ENCODE data around the gene BCOR.

Gene BCOR

GRCh38 chrX:40084471-40085101, 13.2 kb downstream of the BCOR start:
- DNase-seq: no peak

DNA sequence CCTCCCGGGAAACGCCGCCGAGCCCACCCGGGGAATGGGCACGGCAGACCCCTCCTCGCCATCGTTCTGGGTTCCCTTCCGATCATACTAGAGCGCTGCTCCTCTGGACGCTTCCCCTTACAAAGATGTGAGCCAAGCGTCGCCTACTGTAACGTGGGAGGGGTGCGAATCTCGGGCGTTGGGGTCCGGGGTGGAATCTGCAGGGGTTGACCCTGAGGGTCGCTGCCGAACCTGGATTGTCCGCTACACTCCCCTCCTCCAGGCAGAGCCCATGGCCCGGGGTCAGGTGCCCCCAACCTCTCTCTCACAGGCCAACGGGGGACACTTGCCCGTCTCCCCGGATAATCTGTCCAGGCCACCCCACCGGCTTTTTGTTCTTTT, 13.8 kb downstream of the BCOR start:
- no peak for DNase-seq

GRCh38 chrX:40083120-40083978, 14.4 kb downstream of the BCOR start:
- DNase-seq: no peak

DNA sequence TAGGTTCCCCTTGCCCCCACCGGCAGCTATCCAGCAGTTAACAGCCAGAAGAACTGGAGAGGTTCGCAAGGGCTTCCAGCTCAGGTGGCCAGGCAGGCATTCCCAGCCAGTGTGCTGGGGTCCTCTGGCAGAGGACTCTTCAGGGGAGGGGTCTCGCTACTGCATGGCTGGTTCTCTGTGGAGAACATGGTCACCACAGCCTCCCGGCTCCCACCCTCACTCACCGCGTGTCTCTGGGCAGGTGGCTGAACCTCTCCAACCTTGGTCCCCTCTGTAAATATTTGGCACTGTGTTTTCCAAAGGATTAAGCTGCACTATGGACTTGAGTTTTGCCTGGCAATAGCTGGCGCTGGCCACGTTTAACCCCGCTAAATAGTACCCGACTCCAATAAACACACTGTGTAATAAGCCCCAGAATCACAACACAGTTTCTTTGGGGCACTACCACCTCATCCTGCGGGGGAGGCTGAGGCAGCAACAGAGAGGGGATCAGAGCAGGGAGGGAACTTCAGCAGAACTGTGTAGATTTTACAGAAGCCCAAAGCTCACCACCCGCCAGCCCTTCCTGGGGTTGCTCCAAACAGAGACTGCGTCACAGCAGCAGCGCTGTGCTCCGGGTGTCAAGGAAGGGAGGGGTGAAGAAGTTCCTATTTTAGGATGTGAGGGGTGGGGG, 15.2 kb downstream of the BCOR start:
- no peak for DNase-seq

GRCh38 chrX:40081679-40082068, 16.1 kb downstream of the BCOR start:
- DNase-seq: no peak

- DNase-seq: no peak
These were observed 16.7 kb downstream of the BCOR start for GRCh38 chrX:40080894-40081678.

DNA sequence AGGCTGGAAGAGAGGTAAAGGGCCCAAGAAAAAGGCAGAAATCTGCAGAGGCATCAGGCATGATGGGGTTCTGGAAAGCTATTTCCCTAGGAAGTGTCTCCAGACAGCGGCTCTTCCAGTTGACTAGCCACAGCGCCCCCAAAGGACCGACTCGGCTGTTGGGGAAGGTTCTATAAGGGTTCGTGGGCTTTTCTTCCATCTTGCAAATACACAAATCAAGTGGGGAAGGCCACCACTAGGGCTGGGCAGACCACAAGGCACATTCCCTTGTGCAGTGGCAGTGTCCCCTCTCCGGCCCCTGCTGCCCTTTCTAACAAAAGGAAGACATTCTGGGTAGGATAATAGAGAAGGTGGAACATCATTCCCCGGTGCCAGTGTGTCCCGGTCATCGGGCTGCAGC, 18.2 kb downstream of the BCOR start:
- no peak for DNase-seq

GRCh38 chrX:40078489-40079227, 19.1 kb downstream of the BCOR start:
- DNase-seq: no peak

DNA sequence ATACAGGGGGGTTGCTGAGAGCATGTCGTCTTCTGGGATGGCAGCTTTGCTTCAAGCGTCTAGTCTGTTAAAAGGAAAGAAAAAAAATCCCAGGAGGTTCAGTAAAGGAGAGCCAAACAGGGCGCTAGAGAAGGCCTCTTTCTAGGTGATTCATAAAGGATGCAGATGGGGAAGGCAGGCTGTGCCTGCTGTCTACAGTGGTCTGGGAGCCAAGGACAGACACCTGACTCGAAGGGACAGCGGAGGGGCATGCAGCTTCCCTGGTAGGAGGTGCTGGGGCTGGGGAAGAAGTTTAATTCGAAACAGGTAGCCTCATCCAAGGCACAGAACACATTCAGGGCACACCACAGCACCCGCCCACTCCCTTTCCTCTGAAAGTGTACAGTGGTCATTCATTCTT, 19.9 kb downstream of the BCOR start:
- no peak for DNase-seq

DNA sequence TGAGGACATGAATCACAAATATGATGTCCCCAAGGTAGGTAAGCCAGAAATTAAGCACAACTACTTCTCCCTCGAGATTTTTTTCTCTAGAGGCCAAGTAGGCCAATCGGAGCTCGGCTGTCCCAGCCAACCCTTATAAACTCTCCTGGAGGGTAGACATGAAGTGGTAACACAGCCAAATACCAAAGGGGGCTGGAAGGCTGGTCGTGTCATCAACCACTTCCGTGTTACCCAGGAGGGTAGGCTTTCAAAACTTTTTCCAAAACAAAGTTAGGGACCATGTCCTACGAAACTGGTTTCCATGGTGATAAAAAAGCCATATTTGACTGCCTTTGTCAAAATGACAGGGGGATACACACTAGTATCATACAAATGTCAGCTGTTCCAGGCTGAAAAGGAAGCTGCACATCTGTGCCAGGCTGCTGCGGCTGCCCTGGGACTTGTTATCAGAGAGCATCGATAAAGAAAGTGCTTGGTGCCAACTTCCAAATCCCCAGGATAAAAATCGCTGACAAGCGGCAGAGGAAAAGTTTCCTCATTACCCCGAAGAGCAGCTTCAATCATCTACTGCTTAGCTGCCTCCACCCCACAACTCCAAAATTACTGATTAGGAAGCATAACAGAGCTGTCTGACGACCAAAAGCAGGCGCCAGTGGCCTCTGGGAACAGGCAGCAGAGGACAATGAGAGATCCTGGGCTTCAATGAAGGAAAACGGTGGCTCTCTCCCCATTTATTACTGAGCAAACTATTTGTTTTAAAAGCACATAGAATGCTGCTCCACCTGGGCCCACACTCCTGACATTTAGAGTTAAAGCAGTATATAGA, 20.8 kb downstream of the BCOR start:
- DNase-seq: no peak

GRCh38 chrX:40074959-40075332, 22.8 kb downstream of the BCOR start:
- no peak for DNase-seq

DNA sequence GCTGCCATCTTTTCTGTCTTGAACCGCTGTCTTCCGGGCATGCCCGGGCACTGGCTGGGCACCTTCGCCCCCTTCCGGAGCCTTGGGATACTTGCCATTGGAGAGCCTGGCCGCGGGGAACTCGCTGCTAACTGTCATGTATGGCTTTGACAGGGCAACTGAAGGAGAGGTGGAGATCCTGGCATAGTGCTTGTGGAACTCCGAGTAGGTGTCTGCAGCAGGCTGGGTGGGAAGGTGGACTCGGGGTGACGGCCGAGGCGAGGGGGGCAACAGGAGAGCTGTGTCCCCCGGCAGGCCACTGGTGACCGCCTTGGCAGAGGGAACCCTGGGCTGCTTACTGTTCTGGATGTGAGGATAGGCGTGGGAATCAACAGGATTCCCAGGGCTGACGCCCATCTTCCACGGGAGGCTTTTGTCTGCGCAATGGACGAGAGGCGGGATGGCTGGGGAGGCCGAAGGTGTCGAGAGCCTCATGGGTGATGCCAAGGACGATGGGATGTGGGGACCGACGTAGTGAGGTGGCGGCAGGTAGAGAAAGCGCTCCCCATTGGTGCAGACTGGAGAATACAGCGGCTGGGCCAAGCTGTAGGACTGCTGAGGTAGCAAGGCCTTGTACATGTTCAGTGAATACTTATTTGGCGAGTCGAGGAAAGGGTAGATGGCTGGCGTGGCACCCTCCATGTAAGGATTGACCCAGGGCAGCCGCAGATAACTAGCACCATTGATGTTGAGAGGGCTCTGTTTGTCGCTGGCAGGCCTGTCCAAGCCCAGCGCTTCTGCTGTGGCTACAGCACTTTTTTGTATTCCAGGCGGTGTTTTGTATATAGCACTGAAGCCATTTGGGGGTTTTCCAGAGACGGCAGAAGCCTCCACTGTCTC, 23.4 kb downstream of the BCOR start:
- no peak for DNase-seq

DNA sequence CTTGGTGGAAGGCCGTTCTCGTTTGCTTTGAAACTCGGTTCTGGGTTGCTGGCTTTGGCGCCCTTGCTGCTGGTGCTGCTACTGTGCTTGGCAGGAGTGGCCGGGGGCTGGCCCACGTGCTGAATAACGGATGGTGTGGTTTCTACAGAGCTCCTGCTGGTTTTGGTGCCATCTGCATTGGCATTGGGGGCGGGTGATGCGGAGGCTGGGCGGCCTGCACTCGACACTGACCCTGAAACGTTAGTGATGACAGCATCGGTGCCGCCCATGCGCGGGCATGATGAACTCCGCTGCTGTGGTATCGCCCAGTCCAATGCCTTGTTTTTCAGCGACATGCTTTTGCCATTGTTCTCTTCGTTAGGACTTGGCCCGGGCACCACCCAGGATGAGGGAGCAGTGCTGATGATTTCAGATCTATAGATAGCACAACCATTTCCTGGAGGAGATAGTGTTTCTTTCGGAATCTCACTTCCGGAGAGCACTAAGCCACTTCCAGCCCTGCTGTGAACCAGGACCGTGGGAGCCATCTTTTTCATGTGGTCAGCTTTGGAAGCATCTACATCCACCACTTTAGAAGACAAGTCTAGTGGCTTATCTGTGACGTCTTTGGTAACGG, 24.2 kb downstream of the BCOR start:
- DNase-seq: no peak

DNA sequence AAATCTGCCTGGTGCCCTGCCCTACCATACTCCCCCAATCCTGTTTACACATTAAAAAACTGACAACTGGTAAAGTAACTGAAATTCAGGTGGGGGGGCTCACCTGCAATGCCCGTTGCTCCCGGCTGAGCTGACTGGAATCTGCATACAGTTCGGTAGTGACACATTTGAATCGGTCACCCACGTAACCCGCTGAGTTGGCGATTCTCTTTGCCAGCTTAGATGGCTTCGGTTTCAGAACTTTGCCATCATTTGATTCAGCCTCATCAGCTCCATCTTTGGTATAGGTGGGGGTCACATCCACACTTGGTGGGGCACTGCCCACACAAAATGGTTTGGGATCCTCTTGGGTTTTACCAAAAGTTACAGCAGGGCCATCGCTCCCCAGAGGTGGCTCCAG, 25.5 kb downstream of the BCOR start:
- DNase-seq: no peak

- DNase-seq: no peak
These were observed 29.7 kb downstream of the BCOR start for GRCh38 chrX:40068048-40068447.

GRCh38 chrX:40066700-40067099, 31.1 kb downstream of the BCOR start:
- no peak for DNase-seq

- no peak for DNase-seq
These were observed 32.3 kb downstream of the BCOR start for GRCh38 chrX:40065296-40066046.

- DNase-seq: no peak
These were observed 33.6 kb downstream of the BCOR start for GRCh38 chrX:40064055-40064597.

DNA sequence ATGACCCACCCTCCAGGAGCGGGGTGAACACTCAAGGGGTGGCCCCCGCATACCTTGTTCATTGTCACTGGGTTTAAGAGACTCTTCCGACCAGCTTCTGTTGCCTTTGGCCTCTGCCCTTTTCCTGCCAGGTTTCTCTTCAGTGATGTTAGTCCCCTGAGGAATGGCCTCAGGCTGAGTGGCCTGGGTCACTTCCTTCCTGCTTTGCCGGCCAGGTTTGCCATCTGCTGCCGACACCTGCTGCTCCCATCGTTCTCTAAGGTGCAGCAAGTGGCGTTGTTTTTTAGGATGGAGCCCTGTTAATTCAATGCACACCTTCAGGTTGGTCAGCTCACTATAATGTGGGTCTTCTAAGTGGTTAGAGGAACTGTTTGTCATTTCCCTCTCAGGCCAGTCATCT, 34.2 kb downstream of the BCOR start:
- DNase-seq: no peak
